Astrocyte (in vitro differentiated cells and primary cell): ENCODE data around the gene CD40.

Experiments
- CTCF ChIP-seq: IDR thresholded peaks from 2 replicates; pipeline ENCODE4 v1.5.1; 2011; ENCODE audit warnings: low read depth, mild to moderate bottlenecking, inconsistent platforms, low read length, moderate library complexity; ENCODE audit not compliant: insufficient read depth
- EZH2 ChIP-seq: IDR thresholded peaks from 2 replicates; pipeline ENCODE4 v1.6.1; 2012; ENCODE audit warnings: mild to moderate bottlenecking, low read length, inconsistent platforms; ENCODE audit not compliant: insufficient read depth

- TF ChIP-seq CTCF: no peak
- TF ChIP-seq EZH2: no peak
Observed at GRCh38 chr20:46177768-46178167, 59.7 kb downstream of the CD40 start.
